ENCODE measurements around the gene CYB5R4. TPM values are rescaled to one million over a fixed set of nuclear protein-coding genes. Genes with fewer than 3 reads are reported as not detected.
"Not testable (repeated sequence)": the region's sequence is repeated elsewhere in the genome, so short reads cannot be mapped to it uniquely, and the experiment has no call there.

CYB5R4 gene
- total and polyA plus RNA-seq, 2 donors: 10.7 to 20.2 TPM

GRCh38 chr6:83890520-83890919 lies 31.0 kb downstream of the CYB5R4 start:
- DNase-seq (ENCODE audit: low read depth in 6 of 9, low spot score in 9 of 9): no peak
- Histone ChIP-seq H3K27me3 (ENCODE audit: control insufficient read depth in 2 of 2, insufficient read depth in 1 of 2, low read length in 1 of 2) (no peaks in the 10 kb centered on the region), H3K4me1 (ENCODE audit: control insufficient read depth in 2 of 2, insufficient read depth in 2 of 2, low read length in 2 of 2) (no peaks in the 10 kb centered on the region), H3K4me3 (ENCODE audit: low read length in 2 of 2) (no peak overlapping the region), H3K36me3 (ENCODE audit: control insufficient read depth in 2 of 2, insufficient read depth in 2 of 2, low read length in 1 of 2) (no peaks in the 10 kb centered on the region), H3K27ac (ENCODE audit: low read depth in 1 of 2, low read length in 1 of 2) (no peak overlapping the region), H3K9me3 (ENCODE audit: control insufficient read depth in 2 of 2, insufficient read depth in 1 of 2, low read length in 1 of 2) (no peaks in the 10 kb centered on the region)
- 96% methylated on average over 4 of the region's 4 CpGs for WGBS

DNA sequence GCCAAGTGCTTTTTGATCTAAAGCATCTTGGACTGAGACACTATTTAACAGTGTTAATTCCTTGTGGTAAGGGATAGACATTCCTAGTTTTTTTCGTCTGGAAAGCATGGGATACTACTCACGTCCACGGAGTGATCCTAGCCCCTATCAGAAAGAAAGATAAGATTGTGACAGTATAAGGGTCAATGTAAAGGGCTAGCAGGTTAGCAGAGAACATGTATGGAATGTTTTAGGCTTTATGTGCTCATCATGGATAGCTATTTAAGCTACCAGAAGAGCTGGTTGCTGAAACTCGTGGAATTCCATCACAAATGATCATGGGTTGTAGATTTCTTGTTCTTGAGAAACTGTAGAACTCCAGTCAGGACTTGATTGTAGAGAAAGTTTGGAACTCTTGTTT lies 32.1 kb downstream of the CYB5R4 start:
- Histone ChIP-seq H3K27ac (ENCODE audit: low read depth in 1 of 2, low read length in 1 of 2) (no peak overlapping the region), H3K27me3 (ENCODE audit: control insufficient read depth in 2 of 2, insufficient read depth in 1 of 2, low read length in 1 of 2) (no peaks in the 10 kb centered on the region), H3K36me3 (ENCODE audit: control insufficient read depth in 2 of 2, insufficient read depth in 2 of 2, low read length in 1 of 2) (no peaks in the 10 kb centered on the region), H3K9me3 (ENCODE audit: control insufficient read depth in 2 of 2, insufficient read depth in 1 of 2, low read length in 1 of 2) (no peaks in the 10 kb centered on the region), H3K4me3 (ENCODE audit: low read length in 2 of 2) (no peak overlapping the region), H3K4me1 (ENCODE audit: control insufficient read depth in 2 of 2, insufficient read depth in 2 of 2, low read length in 2 of 2) (no peaks in the 10 kb centered on the region)
- DNase-seq (ENCODE audit: low read depth in 6 of 9, low spot score in 9 of 9): no peak
- 97% methylated on average over 4 of the region's 4 CpGs for WGBS

- Histone ChIP-seq H3K9me3 (ENCODE audit: control insufficient read depth in 2 of 2, insufficient read depth in 1 of 2, low read length in 1 of 2) (no peaks in the 10 kb centered on the region), H3K27ac (ENCODE audit: low read depth in 1 of 2, low read length in 1 of 2) (no peak overlapping the region), H3K4me3 (ENCODE audit: low read length in 2 of 2) (no peak overlapping the region), H3K4me1 (ENCODE audit: control insufficient read depth in 2 of 2, insufficient read depth in 2 of 2, low read length in 2 of 2) (no peaks in the 10 kb centered on the region), H3K36me3 (ENCODE audit: control insufficient read depth in 2 of 2, insufficient read depth in 2 of 2, low read length in 1 of 2) (no peaks in the 10 kb centered on the region), H3K27me3 (ENCODE audit: control insufficient read depth in 2 of 2, insufficient read depth in 1 of 2, low read length in 1 of 2) (no peaks in the 10 kb centered on the region)
- no peak for DNase-seq (ENCODE audit: low read depth in 6 of 9, low spot score in 9 of 9)
- 40% methylated on average over 1 of the region's 1 CpG for WGBS
Observed at GRCh38 chr6:83893024-83893423, 33.5 kb downstream of the CYB5R4 start.

GRCh38 chr6:83897094-83897493 lies 37.6 kb downstream of the CYB5R4 start:
- not testable (repeated sequence) for DNase-seq (ENCODE audit: low read depth in 6 of 9, low spot score in 9 of 9); H3K36me3 ChIP-seq (ENCODE audit: control insufficient read depth in 2 of 2, insufficient read depth in 2 of 2, low read length in 1 of 2); H3K9me3 ChIP-seq (ENCODE audit: control insufficient read depth in 2 of 2, insufficient read depth in 1 of 2, low read length in 1 of 2); H3K4me3 ChIP-seq (ENCODE audit: low read length in 2 of 2); H3K4me1 ChIP-seq (ENCODE audit: control insufficient read depth in 2 of 2, insufficient read depth in 2 of 2, low read length in 2 of 2); H3K27me3 ChIP-seq (ENCODE audit: control insufficient read depth in 2 of 2, insufficient read depth in 1 of 2, low read length in 1 of 2); H3K27ac ChIP-seq (ENCODE audit: low read depth in 1 of 2, low read length in 1 of 2)
- WGBS: no CpG with 5 or more reads among the region's 2 CpGs

GRCh38 chr6:83901624-83902023 lies 42.1 kb downstream of the CYB5R4 start:
- Histone ChIP-seq H3K4me1 (ENCODE audit: control insufficient read depth in 2 of 2, insufficient read depth in 2 of 2, low read length in 2 of 2) (no peaks in the 10 kb centered on the region), H3K27ac (ENCODE audit: low read depth in 1 of 2, low read length in 1 of 2) (no peak overlapping the region), H3K9me3 (ENCODE audit: control insufficient read depth in 2 of 2, insufficient read depth in 1 of 2, low read length in 1 of 2) (peaks cover 0 to 14% of the 10 kb centered on the region in 2 donors), H3K36me3 (ENCODE audit: control insufficient read depth in 2 of 2, insufficient read depth in 2 of 2, low read length in 1 of 2) (no peaks in the 10 kb centered on the region), H3K27me3 (ENCODE audit: control insufficient read depth in 2 of 2, insufficient read depth in 1 of 2, low read length in 1 of 2) (no peaks in the 10 kb centered on the region), H3K4me3 (ENCODE audit: low read length in 2 of 2) (no peak overlapping the region)
- no peak for DNase-seq (ENCODE audit: low read depth in 6 of 9, low spot score in 9 of 9)
- WGBS: 98% methylated on average over 1 of the region's 1 CpG

DNA sequence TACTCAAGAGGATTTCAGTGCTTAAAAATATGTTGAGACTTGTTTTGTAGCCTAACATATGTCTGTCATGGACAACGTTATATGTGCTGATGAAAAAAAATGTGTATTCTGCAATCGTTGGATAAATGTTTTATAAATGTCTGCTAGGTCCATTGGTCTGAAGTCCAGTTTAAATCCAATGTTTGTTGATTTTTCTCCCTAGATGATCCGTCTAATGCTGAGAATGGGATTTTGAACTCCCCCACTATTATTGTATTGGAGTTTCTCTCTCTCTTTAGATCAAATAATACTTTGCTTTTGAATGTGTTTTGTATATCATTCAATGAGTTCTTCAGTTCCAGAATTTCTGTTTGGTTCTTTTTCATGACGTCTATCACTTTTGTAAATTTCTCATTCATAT lies 44.9 kb downstream of the CYB5R4 start:
- H3K4me3 ChIP-seq (ENCODE audit: low read length in 2 of 2): no peak overlapping the region
- H3K27me3 ChIP-seq (ENCODE audit: control insufficient read depth in 2 of 2, insufficient read depth in 1 of 2, low read length in 1 of 2): no peaks in the 10 kb centered on the region
- H3K9me3 ChIP-seq (ENCODE audit: control insufficient read depth in 2 of 2, insufficient read depth in 1 of 2, low read length in 1 of 2): peaks cover 0 to 14% of the 10 kb centered on the region in 2 donors
- H3K27ac ChIP-seq (ENCODE audit: low read depth in 1 of 2, low read length in 1 of 2): no peak overlapping the region
- H3K36me3 ChIP-seq (ENCODE audit: control insufficient read depth in 2 of 2, insufficient read depth in 2 of 2, low read length in 1 of 2): no peaks in the 10 kb centered on the region
- H3K4me1 ChIP-seq (ENCODE audit: control insufficient read depth in 2 of 2, insufficient read depth in 2 of 2, low read length in 2 of 2): no peaks in the 10 kb centered on the region
- DNase-seq (ENCODE audit: low read depth in 6 of 9, low spot score in 9 of 9): no peak
- 97% methylated on average over 4 of the region's 4 CpGs for WGBS

GRCh38 chr6:83905648-83906047 lies 46.2 kb downstream of the CYB5R4 start:
- WGBS: 86% methylated on average over 4 of the region's 4 CpGs
- DNase-seq (ENCODE audit: low read depth in 6 of 9, low spot score in 9 of 9): no peak
- H3K9me3 ChIP-seq (ENCODE audit: control insufficient read depth in 2 of 2, insufficient read depth in 1 of 2, low read length in 1 of 2): peaks cover 0 to 14% of the 10 kb centered on the region in 2 donors

DNA sequence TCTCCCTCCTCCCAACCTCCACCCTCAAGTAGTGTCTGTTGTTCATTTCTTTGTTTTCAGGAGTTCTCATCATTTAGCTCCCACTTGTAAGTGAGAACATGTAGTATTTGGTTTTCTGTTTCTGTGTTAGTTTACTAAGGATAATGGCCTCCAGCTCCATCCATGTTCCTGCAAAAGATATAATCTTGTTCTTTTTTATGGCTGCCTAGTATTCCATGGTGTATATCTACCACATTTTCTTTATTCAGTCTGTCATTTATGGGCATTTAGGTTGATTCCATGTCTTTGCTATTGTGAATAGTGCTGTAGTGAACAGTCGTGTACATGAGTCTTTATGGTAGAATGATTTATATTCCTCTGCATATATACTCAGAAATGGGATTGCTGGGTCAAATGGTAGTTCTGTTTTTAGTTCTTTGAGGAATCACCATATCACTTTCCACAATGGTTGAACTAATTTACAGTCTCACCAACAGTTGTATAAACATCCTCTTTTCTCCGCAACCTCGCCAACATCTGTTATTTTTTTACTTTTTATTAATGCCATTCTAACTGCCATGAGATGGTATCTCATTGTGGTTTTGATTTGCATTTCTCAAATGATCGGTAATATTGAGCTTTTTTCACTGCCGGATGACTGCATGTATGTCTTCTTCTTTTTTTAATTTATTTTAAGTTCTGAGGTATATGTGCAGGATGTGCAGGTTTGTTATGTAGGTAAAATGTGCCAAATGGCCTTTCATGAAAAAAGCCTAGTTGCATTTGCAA lies 48.3 kb downstream of the CYB5R4 start:
- H3K27me3 ChIP-seq (ENCODE audit: control insufficient read depth in 2 of 2, insufficient read depth in 1 of 2, low read length in 1 of 2); H3K27ac ChIP-seq (ENCODE audit: low read depth in 1 of 2, low read length in 1 of 2); H3K36me3 ChIP-seq (ENCODE audit: control insufficient read depth in 2 of 2, insufficient read depth in 2 of 2, low read length in 1 of 2); DNase-seq (ENCODE audit: low read depth in 6 of 9, low spot score in 9 of 9); H3K4me3 ChIP-seq (ENCODE audit: low read length in 2 of 2); H3K4me1 ChIP-seq (ENCODE audit: control insufficient read depth in 2 of 2, insufficient read depth in 2 of 2, low read length in 2 of 2): not testable (repeated sequence)
- H3K9me3 ChIP-seq (ENCODE audit: control insufficient read depth in 2 of 2, insufficient read depth in 1 of 2, low read length in 1 of 2): peaks cover 0 to 14% of the 10 kb centered on the region in 2 donors
- 63% methylated on average over 5 of the region's 5 CpGs for WGBS

More at GRCh38 chr6:83905648-83906047, 46.2 kb downstream of the CYB5R4 start:
- no peaks in the 10 kb centered on the region for H3K27me3 ChIP-seq (ENCODE audit: control insufficient read depth in 2 of 2, insufficient read depth in 1 of 2, low read length in 1 of 2)
- no peak overlapping the region for H3K27ac ChIP-seq (ENCODE audit: low read depth in 1 of 2, low read length in 1 of 2)
- no peaks in the 10 kb centered on the region for H3K36me3 ChIP-seq (ENCODE audit: control insufficient read depth in 2 of 2, insufficient read depth in 2 of 2, low read length in 1 of 2)
- H3K4me1 ChIP-seq (ENCODE audit: control insufficient read depth in 2 of 2, insufficient read depth in 2 of 2, low read length in 2 of 2): no peaks in the 10 kb centered on the region
- no peak overlapping the region for H3K4me3 ChIP-seq (ENCODE audit: low read length in 2 of 2)

DNA sequence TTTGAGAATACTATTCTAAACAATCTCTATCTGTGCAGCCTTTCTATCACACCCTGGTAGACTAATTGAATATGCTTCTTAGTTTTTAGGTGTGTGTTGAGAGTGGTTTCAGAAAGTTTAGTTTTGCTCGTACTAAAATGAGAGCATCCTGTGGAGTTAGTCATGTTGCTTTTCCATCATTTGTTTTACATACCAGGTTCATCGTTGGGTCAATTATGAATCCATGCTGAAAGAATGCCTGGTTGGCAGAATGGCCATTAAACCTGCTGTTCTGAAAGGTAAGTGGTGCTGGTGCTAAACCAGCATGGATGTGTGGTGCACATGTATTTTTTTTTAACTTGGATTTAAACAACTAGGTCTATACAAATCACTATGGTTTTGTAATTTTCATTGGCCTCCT lies 49.3 kb downstream of the CYB5R4 start:
- 98% methylated on average over 2 of the region's 2 CpGs for WGBS
- peaks cover 0 to 14% of the 10 kb centered on the region in 2 donors for H3K9me3 ChIP-seq (ENCODE audit: control insufficient read depth in 2 of 2, insufficient read depth in 1 of 2, low read length in 1 of 2)

More for the DNA sequence above, 49.3 kb downstream of the CYB5R4 start:
- Histone ChIP-seq H3K4me1 (ENCODE audit: control insufficient read depth in 2 of 2, insufficient read depth in 2 of 2, low read length in 2 of 2) (no peaks in the 10 kb centered on the region), H3K36me3 (ENCODE audit: control insufficient read depth in 2 of 2, insufficient read depth in 2 of 2, low read length in 1 of 2) (no peaks in the 10 kb centered on the region), H3K4me3 (ENCODE audit: low read length in 2 of 2) (no peak overlapping the region), H3K27ac (ENCODE audit: low read depth in 1 of 2, low read length in 1 of 2) (no peak overlapping the region), H3K27me3 (ENCODE audit: control insufficient read depth in 2 of 2, insufficient read depth in 1 of 2, low read length in 1 of 2) (no peaks in the 10 kb centered on the region)
- no peak for DNase-seq (ENCODE audit: low read depth in 6 of 9, low spot score in 9 of 9)

Measured in thymus (tissue), 11 donors.